ENCODE measurements around the gene CDYL2.

CDYL2 gene

DNA sequence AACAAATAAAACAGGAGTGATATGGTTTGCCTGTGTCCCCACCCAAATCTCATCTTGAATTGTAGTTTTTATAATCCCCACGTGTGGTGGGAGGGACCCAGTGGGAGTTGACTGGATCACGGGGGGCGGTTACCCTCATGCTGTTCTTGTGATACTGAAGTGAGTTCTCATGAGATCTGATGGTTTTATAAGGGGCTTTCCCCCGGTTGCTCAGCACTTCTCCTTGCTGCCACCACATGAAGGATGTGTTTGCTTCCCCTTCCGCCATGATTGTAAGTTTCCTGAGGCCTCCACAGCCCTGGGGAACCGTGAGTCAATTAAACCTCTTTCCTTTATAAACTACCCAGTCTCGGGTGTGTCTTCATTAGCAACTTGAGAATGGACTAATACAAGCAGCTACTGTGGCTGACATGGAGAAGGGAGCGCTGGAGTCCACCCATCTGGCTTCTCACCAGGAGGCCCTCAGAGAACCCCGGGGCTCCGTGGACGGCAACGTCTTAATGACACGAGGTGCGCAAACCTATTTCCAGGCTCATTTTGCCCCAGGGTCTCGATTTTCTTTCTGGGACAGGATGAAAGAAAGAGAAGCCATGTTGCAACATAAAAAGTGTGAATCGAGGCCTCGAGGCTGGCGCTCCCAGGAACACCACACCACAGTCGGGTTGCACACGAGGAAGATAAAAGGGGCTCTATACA lies 134.1 kb downstream of the CDYL2 start:
- H3K79me2 ChIP-seq (ENCODE audit: low read length), result no peaks in the 10 kb centered on the region
- H3K4me3 ChIP-seq (ENCODE audit: low read length), result no peak overlapping the region
- peaks cover 31% of the 10 kb centered on the region for H3K27me3 ChIP-seq (ENCODE audit: low read depth, low read length)
- H3K27ac ChIP-seq (ENCODE audit: low read length), result no peak overlapping the region
- H4K20me1 ChIP-seq (ENCODE audit: insufficient read depth, low read length), result peaks cover 5% of the 10 kb centered on the region; the same call in 1 of the 2 replicates
- H3K9ac ChIP-seq (ENCODE audit: low read length), result no peak overlapping the region
- peaks cover 26% of the 10 kb centered on the region for H3K4me1 ChIP-seq (ENCODE audit: low read length)
- H2AFZ ChIP-seq (ENCODE audit: low read depth, low read length), result no peak overlapping the region
- peak overlapping the region; percentile 6; the same call in 1 of the 2 replicates for H3K4me2 ChIP-seq (ENCODE audit: low read length)
- H3K9me3 ChIP-seq (ENCODE audit: insufficient read depth, low read length), result no peaks in the 10 kb centered on the region; the same call in 1 of the 2 replicates
- no peaks in the 10 kb centered on the region for H3K36me3 ChIP-seq (replicated peaks; ENCODE audit: low read depth, low read length)
- no peak for TF ChIP-seq CTCF (IDR thresholded peaks at IDR 0.05; ENCODE audit: low read depth, low read length)
- no peak for TF ChIP-seq EZH2phosphoT487 (IDR thresholded peaks at IDR 0.05; ENCODE audit: low read depth)

- TF ChIP-seq EZH2phosphoT487 (IDR thresholded peaks at IDR 0.05; ENCODE audit: low read depth), result no peak
- TF ChIP-seq CTCF (IDR thresholded peaks at IDR 0.05; ENCODE audit: low read depth, low read length), result no peak
- H3K9me3 ChIP-seq (ENCODE audit: insufficient read depth, low read length), result no peaks in the 10 kb centered on the region; the same call in 1 of the 2 replicates
- peaks cover 26% of the 10 kb centered on the region for H3K4me1 ChIP-seq (ENCODE audit: low read length)
- H3K9ac ChIP-seq (ENCODE audit: low read length), result no peak overlapping the region
- no peak overlapping the region for H2AFZ ChIP-seq (ENCODE audit: low read depth, low read length)
- no peak overlapping the region for H3K4me2 ChIP-seq (ENCODE audit: low read length)
- H4K20me1 ChIP-seq (ENCODE audit: insufficient read depth, low read length), result peaks cover 5% of the 10 kb centered on the region; the same call in 1 of the 2 replicates
- H3K27ac ChIP-seq (ENCODE audit: low read length), result no peak overlapping the region
- peaks cover 24% of the 10 kb centered on the region for H3K27me3 ChIP-seq (ENCODE audit: low read depth, low read length)
- H3K79me2 ChIP-seq (ENCODE audit: low read length), result no peaks in the 10 kb centered on the region
- no peaks in the 10 kb centered on the region for H3K36me3 ChIP-seq (replicated peaks; ENCODE audit: low read depth, low read length)
- no peak overlapping the region for H3K4me3 ChIP-seq (ENCODE audit: low read length)
Measured at GRCh38 chr16:80669673-80670072, 134.7 kb downstream of the CDYL2 start.

- no peaks in the 10 kb centered on the region; the same call in 1 of the 2 replicates for H3K9me3 ChIP-seq (ENCODE audit: insufficient read depth, low read length)
- TF ChIP-seq EZH2phosphoT487 (IDR thresholded peaks at IDR 0.05; ENCODE audit: low read depth), result no peak
- TF ChIP-seq CTCF (IDR thresholded peaks at IDR 0.05; ENCODE audit: low read depth, low read length), result no peak
- no peak overlapping the region for H3K4me2 ChIP-seq (ENCODE audit: low read length)
- no peaks in the 10 kb centered on the region for H3K36me3 ChIP-seq (replicated peaks; ENCODE audit: low read depth, low read length)
- H3K4me3 ChIP-seq (ENCODE audit: low read length), result no peak overlapping the region
- no peaks in the 10 kb centered on the region for H4K20me1 ChIP-seq (ENCODE audit: insufficient read depth, low read length)
- no peaks in the 10 kb centered on the region for H3K79me2 ChIP-seq (ENCODE audit: low read length)
- no peak overlapping the region for H2AFZ ChIP-seq (ENCODE audit: low read depth, low read length)
- H3K4me1 ChIP-seq (ENCODE audit: low read length), result peaks cover 26% of the 10 kb centered on the region
- no peak overlapping the region for H3K9ac ChIP-seq (ENCODE audit: low read length)
- H3K27me3 ChIP-seq (ENCODE audit: low read depth, low read length), result peaks cover 11% of the 10 kb centered on the region
- H3K27ac ChIP-seq (ENCODE audit: low read length), result no peak overlapping the region
Measured at GRCh38 chr16:80667925-80668324, 136.5 kb downstream of the CDYL2 start.

GRCh38 chr16:80667251-80667560 lies 137.2 kb downstream of the CDYL2 start:
- no peak overlapping the region for H3K9ac ChIP-seq (ENCODE audit: low read length)
- no peak overlapping the region for H3K4me3 ChIP-seq (ENCODE audit: low read length)
- H3K36me3 ChIP-seq (replicated peaks; ENCODE audit: low read depth, low read length), result no peaks in the 10 kb centered on the region
- H3K9me3 ChIP-seq (ENCODE audit: insufficient read depth, low read length), result no peaks in the 10 kb centered on the region; the same call in 1 of the 2 replicates
- no peak overlapping the region for H2AFZ ChIP-seq (ENCODE audit: low read depth, low read length)
- TF ChIP-seq EZH2phosphoT487 (IDR thresholded peaks at IDR 0.05; ENCODE audit: low read depth) (no peak), CTCF (IDR thresholded peaks at IDR 0.05; ENCODE audit: low read depth, low read length) (no peak)
- H3K27me3 ChIP-seq (ENCODE audit: low read depth, low read length), result peaks cover 5% of the 10 kb centered on the region
- no peak overlapping the region for H3K27ac ChIP-seq (ENCODE audit: low read length)
- no peaks in the 10 kb centered on the region for H4K20me1 ChIP-seq (ENCODE audit: insufficient read depth, low read length)
- no peak overlapping the region for H3K4me2 ChIP-seq (ENCODE audit: low read length)
- peaks cover 26% of the 10 kb centered on the region for H3K4me1 ChIP-seq (ENCODE audit: low read length)
- H3K79me2 ChIP-seq (ENCODE audit: low read length), result no peaks in the 10 kb centered on the region
